HG03196 (cell line): ENCODE measurements around the gene ACP3.

Source experiments
- ATAC-seq: cut with Tn5 transposase; IDR thresholded peaks from one replicate; pipeline ENCODE4 v1.9.1; 2021; ENCODE audit not compliant: unreplicated experiment

The ACP3 gene

DNA sequence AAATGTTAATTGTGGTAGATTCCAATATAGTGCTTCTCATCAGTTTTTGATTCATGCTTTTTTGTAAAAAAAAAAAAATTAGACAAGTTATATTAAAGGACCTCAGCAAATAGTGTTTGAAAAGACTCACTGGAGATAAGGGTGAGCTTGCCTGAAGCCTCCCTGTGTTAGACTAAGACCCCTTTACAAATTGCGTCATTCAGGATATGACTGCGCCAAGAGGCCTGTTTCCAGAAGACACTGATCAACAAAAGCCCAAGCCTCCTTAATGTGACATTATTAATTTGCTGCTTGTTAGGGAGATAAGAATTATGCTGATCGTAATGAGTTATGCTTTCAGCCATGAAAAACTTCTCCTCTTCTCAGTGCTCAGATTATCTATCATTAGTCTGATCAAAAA is 87.1 kb downstream of the ACP3 start:
- no peak for ATAC-seq

DNA sequence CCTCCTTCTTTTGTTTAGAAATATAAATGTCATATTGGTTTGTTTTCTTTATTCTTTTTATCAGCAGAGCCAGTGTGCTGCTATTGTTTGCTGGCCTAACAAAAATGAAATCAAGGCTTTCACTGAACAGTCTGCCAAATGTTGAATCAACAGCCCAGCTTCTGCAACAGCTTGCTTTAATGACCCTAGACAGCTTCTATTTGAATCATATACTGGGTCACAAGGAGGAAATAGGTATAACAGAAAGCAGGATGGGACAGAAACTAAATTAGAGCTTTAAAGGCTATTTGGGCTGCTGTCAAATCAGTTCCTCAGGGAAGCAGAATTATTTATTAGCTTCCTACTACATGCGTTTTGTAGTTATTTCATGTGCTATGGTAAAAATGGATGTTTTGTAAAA is 88.0 kb downstream of the ACP3 start:
- no peak for ATAC-seq

DNA sequence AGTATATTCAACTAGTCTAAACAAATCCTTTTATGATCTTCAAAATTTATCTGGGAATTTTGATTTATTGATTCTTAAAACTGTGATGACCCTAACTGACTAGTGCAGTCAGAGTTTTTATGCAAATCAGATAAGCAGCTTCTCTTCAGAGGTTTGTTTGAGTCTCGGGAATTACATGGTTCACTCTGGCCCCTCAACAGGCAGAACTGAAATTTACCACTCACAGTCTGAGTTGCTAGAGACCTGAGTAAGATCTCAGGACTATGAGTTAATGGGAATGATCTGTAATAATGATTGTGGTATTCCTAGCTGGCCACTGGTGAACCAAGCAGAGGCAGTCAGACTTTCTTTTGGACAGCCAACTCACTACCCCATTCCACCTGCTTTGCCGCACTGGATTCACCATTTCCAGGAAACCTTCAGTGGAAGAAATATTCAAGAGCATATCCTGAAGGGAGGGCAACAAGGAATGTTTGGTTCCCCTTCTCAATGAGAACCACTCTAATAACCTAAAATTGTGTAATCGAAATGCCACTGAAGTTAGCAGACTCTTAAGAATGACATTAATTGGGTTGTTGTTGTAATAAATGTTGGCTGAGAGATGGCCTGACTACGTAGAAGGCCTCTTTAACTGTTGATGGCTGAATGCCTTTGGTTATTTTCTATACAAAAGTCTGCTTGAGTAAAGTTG is 88.5 kb downstream of the ACP3 start:
- ATAC-seq: no peak

DNA sequence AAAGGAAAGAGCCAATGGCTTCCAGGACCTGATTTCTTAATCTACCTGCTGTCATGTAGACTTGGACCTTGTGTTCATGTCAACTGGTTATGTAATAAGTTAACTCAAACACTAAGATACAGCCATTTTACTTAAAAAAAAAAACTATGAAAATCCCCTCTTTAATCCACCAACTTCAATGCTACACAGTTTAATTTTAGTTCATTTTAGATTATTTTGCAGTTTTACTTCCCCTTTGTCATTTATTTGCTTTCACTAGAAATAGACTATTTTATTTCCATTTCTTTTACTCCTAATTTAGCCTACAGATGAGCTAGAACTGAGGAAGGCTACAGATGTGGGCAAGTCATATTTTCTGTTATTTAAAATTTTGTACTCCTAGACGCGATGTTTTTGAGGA is 89.4 kb downstream of the ACP3 start:
- ATAC-seq: no peak

DNA sequence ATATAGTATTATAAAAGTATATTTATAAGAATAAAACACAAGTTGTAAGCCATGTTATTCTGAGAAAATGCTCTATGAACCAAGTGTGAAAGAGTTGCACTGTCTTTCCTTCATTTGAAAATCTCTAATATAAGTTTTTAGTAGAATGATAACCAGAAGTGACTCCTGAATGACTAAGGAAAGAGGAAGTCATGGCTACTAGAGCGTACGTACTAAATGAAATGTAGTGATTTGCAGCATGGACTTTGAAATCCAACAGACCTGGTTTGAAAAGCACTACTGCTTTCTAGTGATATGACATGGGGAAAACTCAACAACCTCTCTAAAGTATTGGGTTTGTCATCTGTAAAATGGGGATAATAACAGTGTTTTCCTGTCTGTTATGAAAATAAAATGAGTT is 89.8 kb downstream of the ACP3 start:
- ATAC-seq: no peak
